HG03520 (cell line): ENCODE measurements around the gene CNTN1.
"Not testable (repeated sequence)": the region's sequence is repeated elsewhere in the genome, so short reads cannot be mapped to it uniquely, and the experiment has no call there.

ENCODE experiments used
- ATAC-seq: cut with Tn5 transposase; IDR thresholded peaks from one replicate; pipeline ENCODE4 v1.9.1; 2021; ENCODE audit warnings: mild to moderate bottlenecking, moderate library complexity; ENCODE audit not compliant: unreplicated experiment

Gene CNTN1

GRCh38 chr12:41019461-41019860 is 327.2 kb downstream of the CNTN1 start:
- no peak for ATAC-seq

- no peak for ATAC-seq
These were observed 331.6 kb downstream of the CNTN1 start for GRCh38 chr12:41023836-41024235.

GRCh38 chr12:41026151-41026550 is 333.9 kb downstream of the CNTN1 start:
- no peak for ATAC-seq

GRCh38 chr12:41032386-41032785 is 340.1 kb downstream of the CNTN1 start:
- no peak for ATAC-seq

GRCh38 chr12:41034686-41035085 is 342.4 kb downstream of the CNTN1 start:
- ATAC-seq = no peak

- no peak for ATAC-seq
These were observed 347.2 kb downstream of the CNTN1 start for GRCh38 chr12:41039461-41039860.

GRCh38 chr12:41045509-41045908 is 353.3 kb downstream of the CNTN1 start:
- ATAC-seq = no peak

- ATAC-seq = no peak
These were observed 356.8 kb downstream of the CNTN1 start for GRCh38 chr12:41049033-41049432.

- no peak for ATAC-seq
These were observed 359.7 kb downstream of the CNTN1 start for GRCh38 chr12:41051954-41052353.

- no peak for ATAC-seq
These were observed 360.2 kb downstream of the CNTN1 start for GRCh38 chr12:41052441-41052840.

- ATAC-seq = no peak
These were observed 360.8 kb downstream of the CNTN1 start for GRCh38 chr12:41053046-41053445.

GRCh38 chr12:41055875-41056577 is 363.8 kb downstream of the CNTN1 start:
- no peak for ATAC-seq

GRCh38 chr12:41058266-41058665 is 366.0 kb downstream of the CNTN1 start:
- ATAC-seq = no peak

- ATAC-seq = no peak
These were observed 369.0 kb downstream of the CNTN1 start for GRCh38 chr12:41061192-41061591.

- no peak for ATAC-seq
These were observed 372.2 kb downstream of the CNTN1 start for GRCh38 chr12:41064411-41064810.

- no peak for ATAC-seq
These were observed 375.9 kb downstream of the CNTN1 start for GRCh38 chr12:41067941-41068645.

- peak; percentile 90 for ATAC-seq
These were observed 381.6 kb downstream of the CNTN1 start for GRCh38 chr12:41073633-41074472.

GRCh38 chr12:41074473-41074769 is 382.2 kb downstream of the CNTN1 start:
- peak; percentile 29 for ATAC-seq

- no peak for ATAC-seq
These were observed 383.9 kb downstream of the CNTN1 start for GRCh38 chr12:41076114-41076513.

- not testable (repeated sequence) for ATAC-seq
These were observed 389.0 kb downstream of the CNTN1 start for GRCh38 chr12:41081241-41081640.

GRCh38 chr12:41089438-41089837 is 397.2 kb downstream of the CNTN1 start:
- ATAC-seq = no peak

- ATAC-seq = no peak
These were observed 399.9 kb downstream of the CNTN1 start for GRCh38 chr12:41092115-41092514.
